ENCODE measurements around the gene TPCN2.

TPCN2 gene

DNA sequence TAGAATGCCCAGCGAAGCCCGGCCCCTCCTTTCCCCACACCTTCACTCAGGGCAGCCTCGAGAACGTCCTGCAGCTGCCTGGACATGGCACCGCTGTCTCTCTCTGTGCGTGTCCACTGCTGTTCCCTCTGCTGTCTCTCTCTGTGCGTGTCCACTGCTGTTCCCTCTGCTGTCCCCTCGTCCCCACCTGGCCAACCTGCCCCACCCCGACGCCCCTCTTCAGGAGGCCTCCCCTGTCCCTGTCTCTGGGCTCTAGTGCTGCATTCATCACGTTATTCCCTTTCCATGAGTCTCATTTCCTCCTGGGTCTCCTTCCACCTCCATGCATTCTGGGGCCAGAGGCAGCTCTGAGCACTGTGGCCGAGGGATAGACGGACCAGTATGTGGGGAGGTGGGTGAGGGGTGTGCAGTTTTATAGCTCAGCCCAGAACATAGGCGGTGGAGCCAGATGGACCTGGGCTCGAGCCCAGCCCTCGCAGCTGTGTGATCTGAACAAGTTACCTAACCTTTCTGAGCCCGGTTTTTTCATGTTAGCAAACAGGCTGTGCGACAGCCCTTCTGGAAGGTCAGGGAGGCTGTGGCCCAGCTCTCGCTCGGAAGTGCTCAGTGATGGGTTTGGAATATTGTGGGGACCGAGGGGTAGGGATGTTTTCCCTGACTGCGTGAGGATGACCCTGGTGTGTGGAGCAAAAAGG lies 65.1 kb downstream of the TPCN2 start:
- DNase-seq: no peak

DNA sequence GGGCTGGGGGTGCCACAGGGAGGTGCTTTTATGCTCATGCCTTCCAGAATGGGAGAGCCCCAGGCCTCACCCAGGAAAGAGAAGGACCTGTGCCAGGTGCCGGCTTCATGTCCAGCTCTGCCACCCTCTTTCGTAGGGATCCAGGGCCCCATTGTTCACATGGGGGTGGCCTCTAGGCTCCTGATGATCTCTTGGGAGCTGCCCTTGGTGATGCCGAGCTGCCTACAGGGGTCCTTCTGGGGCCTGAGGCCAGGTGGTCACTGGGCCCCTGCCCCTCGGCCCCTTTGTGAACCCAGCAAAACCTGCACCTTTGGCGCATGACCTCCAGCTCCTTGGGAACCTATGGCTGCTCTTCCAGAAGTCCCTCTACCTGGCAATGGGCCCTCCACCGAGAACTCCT lies 65.6 kb downstream of the TPCN2 start:
- DNase-seq: no peak

GRCh38 chr11:69114811-69115523 lies 66.2 kb downstream of the TPCN2 start:
- DNase-seq: no peak

DNA sequence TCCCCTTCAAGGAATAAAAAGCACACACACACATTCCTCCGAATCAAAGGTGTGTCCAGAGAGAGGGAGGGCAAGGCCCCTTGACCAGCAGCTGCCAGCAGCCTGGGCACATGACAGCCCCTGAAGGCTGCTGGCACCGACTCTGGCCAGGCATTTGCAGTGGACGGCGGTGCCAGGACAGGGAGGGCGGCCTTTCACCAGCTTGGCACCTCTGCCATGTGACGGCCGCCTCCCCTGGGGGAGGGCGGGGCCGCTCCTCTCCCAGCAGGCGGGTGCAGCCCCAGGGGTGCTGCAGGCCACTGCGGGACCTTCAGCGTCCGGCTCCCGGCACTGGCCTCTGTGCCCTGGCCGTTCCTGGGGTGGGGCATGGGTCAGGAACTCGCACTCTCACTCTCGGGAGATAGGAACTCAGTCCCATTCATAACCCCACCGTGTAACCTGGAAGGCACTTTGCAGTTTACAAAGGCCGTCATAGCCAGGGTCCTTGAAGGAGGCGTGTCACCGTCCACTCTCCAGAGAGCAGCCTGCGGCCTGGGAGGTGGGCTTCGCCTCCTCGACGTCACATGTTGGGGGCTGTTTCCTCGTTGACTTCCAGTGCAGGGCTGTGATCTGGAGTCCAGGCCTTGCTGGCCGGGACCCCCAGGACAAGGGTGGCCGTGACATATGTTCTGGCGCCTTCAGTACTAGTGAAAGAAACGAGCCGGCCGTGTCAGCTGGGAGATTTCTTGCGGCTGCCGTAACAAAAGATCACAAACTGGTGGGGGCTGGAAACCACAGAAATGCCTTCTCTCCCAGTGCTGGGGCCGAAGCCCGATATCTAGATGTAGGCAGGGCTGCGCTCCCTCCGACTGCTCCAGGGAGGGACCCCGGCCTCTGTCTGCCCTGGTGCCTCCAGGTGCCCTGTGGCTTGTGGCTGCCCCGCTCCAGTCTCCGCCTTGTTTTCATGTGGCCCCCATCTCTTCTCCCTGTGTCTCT lies 67.1 kb downstream of the TPCN2 start:
- DNase-seq: no peak

DNA sequence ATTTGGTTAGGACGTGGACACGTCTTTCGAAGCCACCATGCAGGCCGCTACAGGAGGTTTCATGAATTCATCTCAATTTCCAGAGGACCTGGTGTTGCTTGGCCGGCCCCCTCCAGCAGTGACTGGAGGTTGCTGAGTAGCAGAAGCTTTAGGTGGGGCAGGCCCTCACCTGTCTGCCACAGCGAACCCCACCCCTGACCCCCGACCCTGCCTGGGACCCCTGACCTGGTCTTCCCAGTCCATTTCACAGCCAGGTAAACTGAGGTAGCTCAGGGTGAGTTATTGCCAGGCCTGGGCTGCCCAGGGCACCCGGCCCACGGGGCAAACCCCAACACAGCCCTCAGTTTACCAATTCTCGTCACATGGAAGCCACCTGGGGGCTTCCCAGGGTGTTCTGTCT lies 67.9 kb downstream of the TPCN2 start:
- DNase-seq: no peak

DNA sequence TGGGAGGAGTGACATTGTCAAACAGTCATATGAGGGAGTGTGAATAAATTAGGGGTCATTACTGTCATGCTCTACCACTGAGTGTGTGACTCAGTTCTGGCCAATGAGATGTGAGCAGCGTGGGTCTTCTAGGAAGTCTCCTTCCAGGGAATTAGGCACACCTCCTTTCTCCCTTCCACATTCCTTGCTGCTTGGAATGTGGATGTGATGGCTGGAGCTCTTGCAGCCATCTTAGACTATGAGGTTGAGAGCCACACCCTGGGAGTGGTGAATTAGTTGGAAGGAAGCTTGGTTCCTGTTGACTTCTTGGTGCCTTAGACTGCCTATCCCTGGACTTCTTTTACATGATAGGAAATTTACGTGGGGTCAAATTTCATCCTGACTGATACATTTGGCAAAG lies 70.5 kb downstream of the TPCN2 start:
- no peak for DNase-seq

- no peak for DNase-seq
These were observed 71.6 kb downstream of the TPCN2 start for GRCh38 chr11:69120096-69120875.

GRCh38 chr11:69121021-69121420 lies 72.3 kb downstream of the TPCN2 start:
- no peak for DNase-seq

GRCh38 chr11:69121621-69122325 lies 73.0 kb downstream of the TPCN2 start:
- no peak for DNase-seq

DNA sequence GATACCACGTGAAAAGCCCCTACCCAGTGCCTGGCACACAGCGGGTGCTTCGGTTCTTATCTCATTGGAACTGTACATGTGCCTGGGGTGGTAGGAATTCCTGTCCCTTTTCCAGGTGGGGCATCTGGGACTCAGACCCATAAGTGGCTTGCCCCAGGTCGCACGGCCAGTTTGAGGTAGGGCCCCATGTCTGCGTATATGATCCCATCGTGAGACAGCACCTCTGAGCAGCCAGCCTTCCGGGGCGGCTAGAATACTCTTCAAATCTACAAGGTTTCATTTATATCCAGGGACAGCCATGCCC lies 73.5 kb downstream of the TPCN2 start:
- DNase-seq: no peak

DNA sequence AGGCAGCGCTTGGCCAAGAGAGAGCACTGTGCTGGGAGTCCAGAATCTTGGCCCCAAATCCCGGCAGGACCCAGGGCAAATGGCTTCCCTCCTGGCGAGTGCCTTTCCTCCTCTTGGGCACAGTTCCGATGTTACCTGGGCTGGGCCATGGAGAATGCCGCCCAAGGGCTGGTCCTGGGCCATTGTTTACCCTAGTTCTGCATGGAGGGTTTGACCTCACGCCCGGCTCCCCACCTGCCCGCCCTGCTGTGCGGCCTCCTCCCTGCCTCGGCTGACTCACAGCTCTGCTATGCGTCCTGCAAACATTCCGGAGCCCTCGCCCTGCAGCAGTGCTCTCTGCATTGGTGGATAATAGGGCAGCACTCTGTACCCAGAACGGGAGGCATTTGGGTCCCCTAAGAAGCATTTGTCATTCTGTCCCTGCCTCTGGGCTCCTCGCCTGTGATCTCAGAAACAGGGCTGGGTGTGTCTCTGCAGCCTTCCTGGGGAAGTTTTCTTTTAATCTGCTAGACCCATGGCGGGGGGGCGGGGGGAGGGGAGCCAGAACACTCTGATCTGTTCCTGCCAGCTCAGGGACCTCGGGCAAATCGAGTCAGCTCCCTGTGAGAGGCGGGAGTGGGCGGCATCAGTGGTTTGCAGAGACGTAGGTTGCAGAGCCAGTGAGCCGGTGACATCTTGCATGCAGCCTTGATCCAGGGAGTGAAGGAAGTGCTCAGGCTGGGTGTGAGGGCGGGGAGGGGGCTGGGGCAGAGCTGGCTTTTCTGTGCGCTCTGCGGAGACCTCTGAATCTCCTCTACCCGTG lies 74.1 kb downstream of the TPCN2 start:
- DNase-seq: no peak

DNA sequence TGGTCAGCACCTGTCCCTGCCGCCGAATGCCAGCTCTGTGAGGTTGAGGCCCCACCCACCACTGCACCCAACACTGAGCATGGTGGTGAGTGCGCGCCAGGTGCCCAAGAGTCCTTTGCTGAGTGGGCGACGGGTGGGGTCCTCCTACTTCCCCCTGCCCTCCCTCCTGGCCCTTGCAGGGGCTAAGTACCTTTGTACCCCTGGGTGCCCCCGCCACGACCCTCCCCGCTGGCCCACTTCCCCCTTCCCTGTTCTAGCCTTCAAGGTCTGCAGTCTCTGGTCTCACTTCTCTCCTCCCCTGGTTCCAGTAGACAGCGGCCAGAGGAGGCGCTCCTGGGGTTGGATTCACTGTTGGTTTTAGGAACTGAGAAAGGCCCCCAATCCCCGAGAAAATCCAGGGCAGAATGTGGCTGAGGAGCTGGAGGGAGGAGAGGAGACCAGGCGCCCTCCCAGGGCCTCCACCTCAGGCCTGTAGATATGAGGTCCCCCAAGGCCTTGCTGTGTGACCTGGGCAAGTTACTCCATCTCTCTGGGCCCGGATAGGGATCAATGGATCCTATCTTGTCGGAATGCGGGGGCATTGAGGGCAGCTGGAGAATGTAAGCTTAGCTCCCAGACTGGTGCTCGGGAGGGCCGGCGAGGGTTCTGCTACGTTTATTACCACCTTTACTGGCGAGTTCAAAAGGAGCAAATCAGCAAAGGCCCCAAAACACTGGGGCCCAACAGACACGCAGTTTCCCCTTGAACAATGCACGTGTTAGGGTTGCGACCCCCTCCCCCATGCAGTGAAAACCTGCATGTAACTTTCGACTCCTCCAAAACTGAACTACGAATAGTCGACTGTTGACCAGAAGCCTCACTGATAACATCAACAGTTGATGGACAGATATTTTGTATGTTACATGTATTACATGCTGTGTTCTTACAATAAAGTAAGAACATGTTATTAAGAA lies 75.1 kb downstream of the TPCN2 start:
- DNase-seq: no peak

DNA sequence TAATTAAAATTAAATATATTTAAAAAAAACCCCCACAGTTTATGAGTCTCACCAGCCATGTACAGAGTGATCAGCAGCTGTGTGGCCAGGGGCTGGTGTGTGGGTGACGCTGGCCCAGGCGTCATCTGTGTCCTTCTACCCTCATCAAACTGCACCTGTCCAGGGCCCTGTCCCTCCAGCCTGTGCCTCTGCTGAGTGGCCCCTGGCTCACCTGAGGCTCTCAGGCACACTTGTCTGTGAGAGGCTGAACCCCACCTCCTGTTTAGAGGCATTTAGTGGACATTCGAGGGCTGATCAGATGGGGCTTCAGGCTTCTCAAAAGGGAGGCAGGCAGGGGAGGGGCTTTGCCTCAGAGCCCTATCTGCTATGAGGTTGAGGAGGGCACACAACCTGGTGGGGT lies 77.1 kb downstream of the TPCN2 start:
- DNase-seq: no peak

DNA sequence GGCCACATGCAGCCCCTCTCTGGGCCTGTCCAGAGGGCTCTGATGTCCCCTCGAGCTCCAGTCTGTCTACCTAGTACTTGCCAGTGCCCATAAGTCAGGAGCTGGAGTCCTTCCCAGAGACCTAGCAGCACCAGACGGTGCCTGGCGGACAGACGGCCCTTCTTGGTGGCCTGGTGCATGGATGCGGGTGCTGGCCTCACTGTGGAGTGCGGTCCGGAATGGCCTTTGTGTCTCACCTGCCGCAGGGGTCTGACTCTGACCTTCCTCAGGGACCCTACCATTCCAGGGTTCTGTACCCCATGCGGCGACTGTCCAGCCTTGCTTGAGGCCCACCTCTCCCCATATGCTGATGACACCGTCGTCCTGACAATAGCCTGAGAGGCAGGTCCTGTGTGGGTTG lies 77.6 kb downstream of the TPCN2 start:
- no peak for DNase-seq

DNA sequence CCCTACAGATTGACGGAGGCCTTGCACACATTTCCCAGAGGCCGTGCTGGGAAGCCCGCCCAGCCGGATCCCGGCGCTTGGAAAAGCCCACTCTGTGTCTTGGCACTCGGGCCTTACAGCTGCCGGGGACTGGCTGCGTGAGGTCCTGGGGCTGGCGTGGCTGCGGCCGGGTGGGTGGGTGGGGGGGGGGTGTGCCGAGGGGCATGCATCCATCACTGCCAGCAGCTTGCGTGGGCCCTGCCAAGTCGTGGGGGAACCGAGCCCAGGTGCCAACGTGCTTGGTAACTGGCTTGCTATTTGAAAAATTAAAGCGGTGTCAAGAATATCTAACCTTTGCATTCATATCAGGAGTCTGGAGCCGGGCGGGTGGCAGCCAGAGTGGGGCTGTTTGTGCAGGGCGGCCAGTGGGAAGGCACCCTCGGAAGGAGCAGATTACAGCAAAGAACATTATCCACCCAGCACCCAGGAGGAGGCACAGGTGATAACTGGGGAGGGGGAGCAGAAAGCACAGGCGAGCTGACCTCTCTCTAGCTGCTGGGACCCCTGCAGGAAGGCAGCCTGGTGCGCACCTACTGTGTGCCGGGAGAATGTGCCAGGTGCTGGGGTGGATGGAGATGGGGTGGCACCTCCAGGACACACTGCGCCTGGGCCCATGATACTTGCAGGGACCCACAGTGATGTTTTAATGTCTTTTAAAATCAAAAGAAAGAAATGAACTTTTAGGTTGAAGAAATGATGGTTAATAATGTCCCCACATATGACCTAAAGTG lies 78.5 kb downstream of the TPCN2 start:
- DNase-seq: no peak

DNA sequence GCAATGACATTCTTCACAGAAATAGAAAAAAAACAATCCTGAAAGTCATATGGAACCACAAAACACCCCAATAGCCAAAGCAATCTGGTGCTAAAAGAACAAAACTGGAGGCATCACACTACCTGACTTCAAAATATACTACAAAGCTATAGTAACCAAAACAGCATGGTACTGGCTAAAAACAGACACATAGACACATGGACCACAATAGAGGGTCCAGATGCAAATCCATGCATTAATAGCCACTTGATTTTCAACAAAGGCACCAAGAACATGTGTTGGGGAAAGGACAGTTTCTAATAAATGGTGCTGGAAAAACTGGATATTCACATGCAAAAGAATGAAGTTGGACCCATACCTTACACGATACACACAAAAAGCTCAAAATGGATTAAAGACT lies 79.2 kb downstream of the TPCN2 start:
- no peak for DNase-seq

- DNase-seq: no peak
These were observed 80.3 kb downstream of the TPCN2 start for GRCh38 chr11:69129053-69129452.

DNA sequence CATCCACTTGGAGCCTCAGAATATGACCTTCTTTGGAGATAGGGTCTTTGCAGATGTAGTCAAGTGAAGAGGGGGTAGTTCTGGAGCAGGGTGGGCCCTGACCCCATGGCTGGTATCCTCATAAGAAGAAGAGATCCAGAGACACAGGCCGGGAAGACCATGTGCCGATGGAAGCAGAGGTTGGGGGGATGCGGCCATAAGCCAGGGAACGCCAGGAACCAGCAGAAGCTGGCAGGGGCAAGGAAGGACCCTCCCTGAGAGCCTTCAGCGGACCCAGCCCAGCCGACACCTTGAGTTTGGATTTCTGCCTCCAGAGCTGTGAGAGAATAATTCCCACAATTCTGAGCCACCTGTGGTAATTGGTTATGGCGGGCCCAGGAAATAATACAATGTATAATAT lies 80.9 kb downstream of the TPCN2 start:
- DNase-seq: no peak

GRCh38 chr11:69130654-69131053 lies 81.9 kb downstream of the TPCN2 start:
- DNase-seq: no peak
